ENCODE measurements around the gene NIPAL3. TPM values are rescaled to one million over a fixed set of nuclear protein-coding genes. Genes with fewer than 3 reads are reported as not detected.

Gene NIPAL3
- total RNA-seq, 1 experiment from 2014 or later: 40.8 TPM

GRCh38 chr1:24421502-24421901, 5.9 kb downstream of the NIPAL3 start:
- peaks cover 49% of the 10 kb centered on the region for H3K79me2 ChIP-seq (ENCODE audit: low read length)
- no peaks in the 10 kb centered on the region for H3K9me2 ChIP-seq (replicated peaks; ENCODE audit: insufficient read depth, low read length)
- no peak overlapping the region for H3K4me3 ChIP-seq (ENCODE audit: low read length)
- H2AFZ ChIP-seq (ENCODE audit: low read length): no peak overlapping the region
- no peaks in the 10 kb centered on the region for H3K9me3 ChIP-seq (ENCODE audit: low read length)
- H3K9ac ChIP-seq (ENCODE audit: low read length): no peak overlapping the region
- no peak overlapping the region for H3K4me2 ChIP-seq (ENCODE audit: low read depth, low read length, poor library complexity, severe bottlenecking)
- no peak for DNase-seq
- H3K27me3 ChIP-seq (ENCODE audit: low read length): no peaks in the 10 kb centered on the region
- no peak overlapping the region for H3K27ac ChIP-seq (ENCODE audit: low read length)
- no peaks in the 10 kb centered on the region for H4K20me1 ChIP-seq (ENCODE audit: insufficient read depth, low read depth, low read length)
- H3K36me3 ChIP-seq (ENCODE audit: insufficient read depth, low read length): 0 out of 2 replicates have a peak, but pooled peaks cover 8% of the 10 kb centered on the region
- H3K4me1 ChIP-seq (ENCODE audit: low read length): peaks cover 17% of the 10 kb centered on the region

- no peak overlapping the region for H3K4me3 ChIP-seq (ENCODE audit: low read length)
- no peak overlapping the region for H3K9ac ChIP-seq (ENCODE audit: low read length)
- H3K36me3 ChIP-seq (ENCODE audit: insufficient read depth, low read length): 0 out of 2 replicates have a peak, but pooled peaks cover 8% of the 10 kb centered on the region
- no peaks in the 10 kb centered on the region for H3K4me1 ChIP-seq (ENCODE audit: low read length)
- H3K9me2 ChIP-seq (replicated peaks; ENCODE audit: insufficient read depth, low read length): no peaks in the 10 kb centered on the region
- no peak overlapping the region for H3K27ac ChIP-seq (ENCODE audit: low read length)
- no peak overlapping the region for H2AFZ ChIP-seq (ENCODE audit: low read length)
- no peaks in the 10 kb centered on the region for H4K20me1 ChIP-seq (ENCODE audit: insufficient read depth, low read depth, low read length)
- no peaks in the 10 kb centered on the region for H3K27me3 ChIP-seq (ENCODE audit: low read length)
- no peak for DNase-seq
- no peak overlapping the region for H3K4me2 ChIP-seq (ENCODE audit: low read depth, low read length, poor library complexity, severe bottlenecking)
- no peaks in the 10 kb centered on the region for H3K9me3 ChIP-seq (ENCODE audit: low read length)
- peaks cover 29% of the 10 kb centered on the region for H3K79me2 ChIP-seq (ENCODE audit: low read length)
Observed at GRCh38 chr1:24424207-24424606, 8.6 kb downstream of the NIPAL3 start.

- Histone ChIP-seq H3K4me3 (ENCODE audit: low read length) (no peak overlapping the region), H3K4me1 (ENCODE audit: low read length) (no peaks in the 10 kb centered on the region), H4K20me1 (ENCODE audit: insufficient read depth, low read depth, low read length) (no peaks in the 10 kb centered on the region), H3K27me3 (ENCODE audit: low read length) (no peaks in the 10 kb centered on the region), H3K4me2 (ENCODE audit: low read depth, low read length, poor library complexity, severe bottlenecking) (no peak overlapping the region), H3K36me3 (ENCODE audit: insufficient read depth, low read length) (0 out of 2 replicates have a peak, but pooled peaks cover 8% of the 10 kb centered on the region), H3K27ac (ENCODE audit: low read length) (no peak overlapping the region), H3K9me2 (replicated peaks; ENCODE audit: insufficient read depth, low read length) (no peaks in the 10 kb centered on the region), H3K79me2 (ENCODE audit: low read length) (peaks cover 30% of the 10 kb centered on the region), H2AFZ (ENCODE audit: low read length) (no peak overlapping the region), H3K9me3 (ENCODE audit: low read length) (no peaks in the 10 kb centered on the region), H3K9ac (ENCODE audit: low read length) (no peak overlapping the region)
- no peak for DNase-seq
Observed at GRCh38 chr1:24424990-24425389, 9.4 kb downstream of the NIPAL3 start.

- 0 out of 2 replicates have a peak, but pooled peaks cover 8% of the 10 kb centered on the region for H3K36me3 ChIP-seq (ENCODE audit: insufficient read depth, low read length)
- no peak overlapping the region for H2AFZ ChIP-seq (ENCODE audit: low read length)
- no peak overlapping the region for H3K4me3 ChIP-seq (ENCODE audit: low read length)
- no peak overlapping the region for H3K4me2 ChIP-seq (ENCODE audit: low read depth, low read length, poor library complexity, severe bottlenecking)
- H3K4me1 ChIP-seq (ENCODE audit: low read length): no peaks in the 10 kb centered on the region
- no peaks in the 10 kb centered on the region for H4K20me1 ChIP-seq (ENCODE audit: insufficient read depth, low read depth, low read length)
- peaks cover 32% of the 10 kb centered on the region for H3K79me2 ChIP-seq (ENCODE audit: low read length)
- no peak overlapping the region for H3K9ac ChIP-seq (ENCODE audit: low read length)
- no peaks in the 10 kb centered on the region for H3K9me3 ChIP-seq (ENCODE audit: low read length)
- no peaks in the 10 kb centered on the region for H3K27me3 ChIP-seq (ENCODE audit: low read length)
- H3K9me2 ChIP-seq (replicated peaks; ENCODE audit: insufficient read depth, low read length): no peaks in the 10 kb centered on the region
- DNase-seq: no peak
- H3K27ac ChIP-seq (ENCODE audit: low read length): no peak overlapping the region
Observed at GRCh38 chr1:24425441-24425840, 9.8 kb downstream of the NIPAL3 start.

- no peaks in the 10 kb centered on the region for H4K20me1 ChIP-seq (ENCODE audit: insufficient read depth, low read depth, low read length)
- no peak overlapping the region for H3K4me2 ChIP-seq (ENCODE audit: low read depth, low read length, poor library complexity, severe bottlenecking)
- H3K27ac ChIP-seq (ENCODE audit: low read length): no peak overlapping the region
- DNase-seq: no peak
- H3K79me2 ChIP-seq (ENCODE audit: low read length): peaks cover 34% of the 10 kb centered on the region
- no peaks in the 10 kb centered on the region for H3K4me1 ChIP-seq (ENCODE audit: low read length)
- no peaks in the 10 kb centered on the region for H3K9me3 ChIP-seq (ENCODE audit: low read length)
- H3K27me3 ChIP-seq (ENCODE audit: low read length): no peaks in the 10 kb centered on the region
- H2AFZ ChIP-seq (ENCODE audit: low read length): no peak overlapping the region
- no peaks in the 10 kb centered on the region for H3K9me2 ChIP-seq (replicated peaks; ENCODE audit: insufficient read depth, low read length)
- H3K9ac ChIP-seq (ENCODE audit: low read length): no peak overlapping the region
- H3K4me3 ChIP-seq (ENCODE audit: low read length): no peak overlapping the region
- 0 out of 2 replicates have a peak, but pooled peaks cover 8% of the 10 kb centered on the region for H3K36me3 ChIP-seq (ENCODE audit: insufficient read depth, low read length)
Observed at GRCh38 chr1:24425922-24426321, 10.3 kb downstream of the NIPAL3 start.

- Histone ChIP-seq H3K4me1 (ENCODE audit: low read length) (no peaks in the 10 kb centered on the region), H3K27ac (ENCODE audit: low read length) (no peak overlapping the region), H2AFZ (ENCODE audit: low read length) (no peak overlapping the region), H3K27me3 (ENCODE audit: low read length) (no peaks in the 10 kb centered on the region), H3K36me3 (ENCODE audit: insufficient read depth, low read length) (0 out of 2 replicates have a peak, but pooled peaks cover 4% of the 10 kb centered on the region), H3K4me3 (ENCODE audit: low read length) (no peak overlapping the region), H3K4me2 (ENCODE audit: low read depth, low read length, poor library complexity, severe bottlenecking) (no peak overlapping the region), H3K9ac (ENCODE audit: low read length) (no peak overlapping the region), H3K9me3 (ENCODE audit: low read length) (no peaks in the 10 kb centered on the region), H4K20me1 (ENCODE audit: insufficient read depth, low read depth, low read length) (no peaks in the 10 kb centered on the region), H3K9me2 (replicated peaks; ENCODE audit: insufficient read depth, low read length) (no peaks in the 10 kb centered on the region), H3K79me2 (ENCODE audit: low read length) (peaks cover 38% of the 10 kb centered on the region)
- no peak for DNase-seq
Observed at GRCh38 chr1:24426744-24427544, 11.3 kb downstream of the NIPAL3 start.

- Histone ChIP-seq H3K27me3 (ENCODE audit: low read length) (no peaks in the 10 kb centered on the region), H2AFZ (ENCODE audit: low read length) (no peak overlapping the region), H3K9me2 (replicated peaks; ENCODE audit: insufficient read depth, low read length) (no peaks in the 10 kb centered on the region)
Observed at GRCh38 chr1:24427545-24427862, 11.9 kb downstream of the NIPAL3 start.

GRCh38 chr1:24435782-24436365, 20.3 kb downstream of the NIPAL3 start:
- Histone ChIP-seq H3K9me2 (replicated peaks; ENCODE audit: insufficient read depth, low read length) (no peaks in the 10 kb centered on the region), H3K9ac (ENCODE audit: low read length) (no peak overlapping the region), H3K36me3 (ENCODE audit: insufficient read depth, low read length) (no peaks in the 10 kb centered on the region), H3K27ac (ENCODE audit: low read length) (no peak overlapping the region), H3K4me2 (ENCODE audit: low read depth, low read length, poor library complexity, severe bottlenecking) (no peak overlapping the region), H3K4me1 (ENCODE audit: low read length) (no peaks in the 10 kb centered on the region), H3K27me3 (ENCODE audit: low read length) (no peaks in the 10 kb centered on the region), H3K9me3 (ENCODE audit: low read length) (no peaks in the 10 kb centered on the region), H2AFZ (ENCODE audit: low read length) (no peak overlapping the region), H4K20me1 (ENCODE audit: insufficient read depth, low read depth, low read length) (no peaks in the 10 kb centered on the region), H3K4me3 (ENCODE audit: low read length) (no peak overlapping the region), H3K79me2 (ENCODE audit: low read length) (peaks cover 20% of the 10 kb centered on the region; the same call in 1 of the 2 replicates)
- DNase-seq: no peak

More at GRCh38 chr1:24427545-24427862, 11.9 kb downstream of the NIPAL3 start:
- Histone ChIP-seq H3K4me3 (ENCODE audit: low read length) (no peak overlapping the region), H3K4me2 (ENCODE audit: low read depth, low read length, poor library complexity, severe bottlenecking) (no peak overlapping the region), H3K79me2 (ENCODE audit: low read length) (peaks cover 38% of the 10 kb centered on the region), H3K36me3 (ENCODE audit: insufficient read depth, low read length) (no peaks in the 10 kb centered on the region), H4K20me1 (ENCODE audit: insufficient read depth, low read depth, low read length) (no peaks in the 10 kb centered on the region), H3K9ac (ENCODE audit: low read length) (no peak overlapping the region), H3K9me3 (ENCODE audit: low read length) (no peaks in the 10 kb centered on the region), H3K4me1 (ENCODE audit: low read length) (no peaks in the 10 kb centered on the region), H3K27ac (ENCODE audit: low read length) (no peak overlapping the region)
- DNase-seq: no peak

Data from Karpas-422 (cell line).